ENCODE measurements around the gene GPR171.

DNA sequence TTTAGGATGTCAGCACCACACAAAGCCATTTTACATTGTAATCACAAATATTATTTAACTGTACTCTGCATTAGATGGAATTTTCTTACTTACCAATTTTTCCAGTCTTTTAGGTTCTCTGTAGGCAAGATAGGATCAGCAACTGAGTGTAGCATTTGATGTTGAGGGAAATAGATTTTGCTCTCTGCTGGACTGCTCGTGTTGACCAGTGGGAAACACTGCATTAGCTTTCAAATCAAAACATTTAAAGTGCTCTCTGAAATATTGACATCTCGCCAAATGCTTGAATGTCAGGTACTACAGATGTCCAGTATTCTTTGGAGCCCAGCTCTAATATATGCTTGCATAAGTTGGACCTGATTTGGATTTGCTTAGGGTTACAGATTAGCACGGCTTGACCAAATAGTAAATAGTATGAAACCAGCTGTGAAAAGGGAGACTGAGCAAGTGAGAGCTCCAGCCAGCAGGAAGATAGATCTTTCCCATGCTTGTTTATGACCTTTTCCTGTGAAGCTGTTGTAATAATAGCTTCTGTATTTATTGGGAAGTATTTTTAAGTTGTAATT lies 45.8 kb upstream of the GPR171 start:
- TF ChIP-seq, protein P1, sequence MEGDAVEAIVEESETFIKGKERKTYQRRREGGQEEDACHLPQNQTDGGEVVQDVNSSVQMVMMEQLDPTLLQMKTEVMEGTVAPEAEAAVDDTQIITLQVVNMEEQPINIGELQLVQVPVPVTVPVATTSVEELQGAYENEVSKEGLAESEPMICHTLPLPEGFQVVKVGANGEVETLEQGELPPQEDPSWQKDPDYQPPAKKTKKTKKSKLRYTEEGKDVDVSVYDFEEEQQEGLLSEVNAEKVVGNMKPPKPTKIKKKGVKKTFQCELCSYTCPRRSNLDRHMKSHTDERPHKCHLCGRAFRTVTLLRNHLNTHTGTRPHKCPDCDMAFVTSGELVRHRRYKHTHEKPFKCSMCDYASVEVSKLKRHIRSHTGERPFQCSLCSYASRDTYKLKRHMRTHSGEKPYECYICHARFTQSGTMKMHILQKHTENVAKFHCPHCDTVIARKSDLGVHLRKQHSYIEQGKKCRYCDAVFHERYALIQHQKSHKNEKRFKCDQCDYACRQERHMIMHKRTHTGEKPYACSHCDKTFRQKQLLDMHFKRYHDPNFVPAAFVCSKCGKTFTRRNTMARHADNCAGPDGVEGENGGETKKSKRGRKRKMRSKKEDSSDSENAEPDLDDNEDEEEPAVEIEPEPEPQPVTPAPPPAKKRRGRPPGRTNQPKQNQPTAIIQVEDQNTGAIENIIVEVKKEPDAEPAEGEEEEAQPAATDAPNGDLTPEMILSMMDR (IDR thresholded peaks at IDR 0.05 in 4 of 5, conservative IDR thresholded peaks at IDR 0.05 in 1 of 5): no peak
- TF ChIP-seq POLR2A (IDR thresholded peaks at IDR 0.05): no peak

All from gastrocnemius medialis (tissue), 4 donors.